Measurements from ENCODE around the gene CIDEC.
"Not testable (repeated sequence)": the region's sequence is repeated elsewhere in the genome, so short reads cannot be mapped to it uniquely, and the experiment has no call there.

Gene CIDEC

GRCh38 chr3:9875448-9875847 is 4.6 kb downstream of the CIDEC start:
- FAIRE-seq: no peak

- not testable (repeated sequence) for FAIRE-seq
These were observed 8.0 kb downstream of the CIDEC start for GRCh38 chr3:9872067-9872466.

DNA sequence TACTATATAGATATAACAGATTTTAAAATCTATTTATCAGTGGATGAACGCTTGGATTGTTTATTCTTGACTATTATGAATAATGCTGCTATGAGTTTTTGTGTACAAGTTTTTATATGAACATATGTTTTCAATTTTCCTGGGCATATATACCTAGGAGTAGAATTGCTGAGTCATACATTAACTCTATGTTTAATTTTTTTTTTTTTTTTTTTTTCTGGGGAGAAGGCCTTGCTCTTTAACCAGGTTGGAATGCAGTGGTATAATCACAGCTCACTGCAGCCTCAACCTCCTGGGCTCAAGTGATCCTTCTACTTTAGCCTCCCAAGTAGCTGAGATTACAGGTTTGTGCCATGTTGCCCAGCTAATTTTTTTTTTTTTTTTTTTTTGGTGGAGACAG is 9.1 kb downstream of the CIDEC start:
- FAIRE-seq: no peak

DNA sequence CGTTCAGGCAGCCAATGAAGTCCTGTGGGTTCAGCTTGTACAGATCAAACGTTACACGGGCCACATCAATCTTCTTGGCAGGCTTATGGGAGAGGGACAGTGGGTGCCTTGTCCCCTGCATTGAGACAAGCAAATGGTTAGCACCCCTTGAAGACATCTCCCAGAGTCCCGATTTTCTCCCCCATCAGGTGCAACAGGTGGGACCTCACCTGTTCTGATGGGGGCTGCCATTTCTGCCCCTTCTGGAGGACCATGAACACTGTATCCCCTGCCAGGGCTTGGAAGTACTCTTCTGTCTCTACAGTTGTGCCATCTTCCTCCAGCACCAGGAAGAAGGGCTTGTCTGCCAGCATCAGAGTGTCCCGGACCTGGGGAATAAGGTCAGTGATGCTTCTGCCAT is 10.1 kb downstream of the CIDEC start:
- no peak for FAIRE-seq

DNA sequence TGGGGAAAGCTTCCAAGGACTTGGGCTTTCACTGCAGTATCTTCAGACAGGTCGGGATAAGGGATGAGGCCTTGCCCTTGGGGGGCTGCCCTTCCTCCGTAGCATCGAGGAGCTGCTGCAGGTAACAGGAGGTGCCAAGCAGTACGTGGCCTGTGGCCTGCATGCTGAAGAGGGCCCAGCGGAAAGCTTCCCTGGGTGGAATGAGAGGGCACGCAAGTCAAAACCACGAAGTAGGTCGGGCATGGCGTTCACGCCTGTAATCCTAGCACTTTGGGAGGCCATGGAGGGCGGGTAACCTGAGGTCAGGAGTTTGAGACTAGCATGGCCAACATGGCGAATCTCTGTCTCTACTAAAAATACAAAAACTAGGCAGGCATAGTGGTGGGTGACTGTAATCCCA is 12.9 kb downstream of the CIDEC start:
- no peak for FAIRE-seq

DNA sequence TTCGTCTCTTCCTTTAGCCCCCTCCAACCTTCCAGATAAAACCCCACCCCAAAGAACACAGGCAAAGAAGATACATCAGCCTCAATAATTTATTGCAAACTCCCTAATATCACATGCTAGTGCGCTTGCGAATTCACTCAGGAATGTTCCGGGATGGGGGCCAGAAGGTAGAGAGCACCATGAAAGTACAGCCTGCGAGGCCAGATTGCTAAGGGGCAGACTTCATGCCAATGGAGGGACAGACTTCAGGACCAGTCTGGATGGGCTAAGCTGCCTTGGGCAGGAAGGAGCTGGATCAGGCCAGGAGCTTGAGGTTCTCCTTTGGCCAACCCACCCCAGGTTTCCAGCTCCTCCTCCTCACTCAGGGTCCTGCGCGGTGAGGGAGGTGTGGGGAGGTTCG is 13.4 kb downstream of the CIDEC start:
- no peak for FAIRE-seq

DNA sequence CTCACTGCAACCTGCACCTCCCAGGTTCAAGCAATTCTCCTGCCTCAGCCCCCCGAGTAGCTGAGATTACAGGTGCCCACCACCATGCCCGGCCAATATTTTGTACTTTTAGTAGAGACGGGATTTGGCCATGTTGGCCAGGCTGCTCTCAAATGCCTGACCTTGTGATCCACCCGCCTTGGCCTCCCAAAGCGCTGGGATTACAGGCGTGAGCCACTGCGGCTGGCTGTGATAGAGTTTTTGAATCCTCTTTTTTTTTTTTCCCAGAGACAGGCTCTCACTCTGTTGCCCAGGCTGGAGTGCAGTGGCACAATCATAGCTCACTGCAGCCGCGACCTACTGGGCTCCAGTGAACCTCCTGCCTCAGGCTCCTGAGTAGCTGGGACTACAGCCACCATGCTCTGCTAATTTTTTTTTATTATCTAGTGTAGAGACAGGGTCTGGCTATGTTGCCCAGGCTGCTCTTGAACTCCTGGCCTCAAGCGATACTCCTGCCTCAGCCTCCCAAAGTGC is 14.9 kb downstream of the CIDEC start:
- FAIRE-seq: not testable (repeated sequence)

- no peak for FAIRE-seq
These were observed 15.7 kb downstream of the CIDEC start for GRCh38 chr3:9864200-9864927.

DNA sequence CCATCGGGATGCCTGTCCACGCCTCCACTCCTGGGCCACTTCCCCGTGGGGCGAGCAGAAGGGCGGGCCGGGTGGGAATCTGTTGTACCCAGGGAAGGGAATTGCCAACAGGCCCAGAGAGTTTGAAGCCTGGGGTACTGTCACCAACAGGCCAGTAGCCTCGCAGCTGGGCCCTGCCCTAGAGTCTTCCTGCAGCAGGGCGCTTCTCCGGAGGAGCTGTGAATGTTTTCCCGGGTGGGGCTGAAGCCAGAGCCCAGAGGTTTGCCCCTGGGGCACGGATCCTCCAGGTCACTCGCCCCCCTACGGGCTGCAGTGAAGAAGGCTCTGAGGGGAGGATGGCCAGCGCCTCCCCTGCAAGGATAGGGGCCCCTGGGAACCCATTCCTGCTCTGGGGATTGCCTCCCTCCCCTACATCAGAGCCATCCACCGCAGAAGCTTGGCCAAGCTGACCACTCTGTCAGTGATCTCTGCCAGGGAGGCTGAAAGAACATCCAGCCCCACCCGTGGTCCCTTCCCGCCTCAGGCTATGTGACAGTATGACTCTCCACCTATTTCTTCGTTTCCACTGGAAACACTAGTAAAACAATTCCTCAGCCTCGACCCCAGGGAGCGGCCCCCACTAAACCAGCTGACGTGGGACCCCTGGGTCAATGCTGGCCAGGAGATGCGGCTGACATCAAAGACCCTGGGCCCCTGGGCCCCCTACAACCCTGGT is 16.8 kb downstream of the CIDEC start:
- no peak for FAIRE-seq

DNA sequence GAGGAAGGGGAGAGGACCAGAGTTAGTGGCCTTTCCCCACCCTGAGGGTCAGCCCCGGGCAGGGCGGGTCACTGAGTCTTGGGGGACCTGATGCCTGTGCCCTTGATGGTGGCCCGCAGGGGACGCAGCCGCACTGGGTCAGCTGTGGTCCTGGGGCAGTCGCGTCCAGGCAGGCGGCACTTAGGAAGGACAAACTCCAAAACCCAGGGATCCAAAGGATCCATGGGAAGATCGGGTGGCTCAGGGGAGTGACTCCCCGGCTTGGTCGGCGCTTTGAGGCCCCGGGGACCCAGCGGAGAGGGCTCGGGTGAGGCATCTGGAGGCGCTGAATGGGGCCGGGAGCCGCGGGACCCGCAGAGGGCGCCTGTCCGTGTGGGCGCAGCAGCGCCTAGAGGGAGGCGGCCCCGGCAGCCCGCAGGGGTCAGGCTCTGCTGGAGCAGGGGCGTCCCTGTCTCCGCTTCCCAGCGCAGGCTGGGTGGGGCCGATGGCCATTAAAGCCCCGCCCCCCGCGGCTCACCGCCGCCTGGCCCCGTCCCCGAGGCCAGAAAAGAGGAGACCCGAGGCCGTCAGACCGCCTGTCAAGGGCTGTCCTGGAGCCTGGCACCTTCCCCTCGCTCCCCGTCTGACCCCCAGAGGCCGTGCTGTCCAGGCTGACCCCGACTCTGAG is 17.5 kb downstream of the CIDEC start:
- no peak for FAIRE-seq

DNA sequence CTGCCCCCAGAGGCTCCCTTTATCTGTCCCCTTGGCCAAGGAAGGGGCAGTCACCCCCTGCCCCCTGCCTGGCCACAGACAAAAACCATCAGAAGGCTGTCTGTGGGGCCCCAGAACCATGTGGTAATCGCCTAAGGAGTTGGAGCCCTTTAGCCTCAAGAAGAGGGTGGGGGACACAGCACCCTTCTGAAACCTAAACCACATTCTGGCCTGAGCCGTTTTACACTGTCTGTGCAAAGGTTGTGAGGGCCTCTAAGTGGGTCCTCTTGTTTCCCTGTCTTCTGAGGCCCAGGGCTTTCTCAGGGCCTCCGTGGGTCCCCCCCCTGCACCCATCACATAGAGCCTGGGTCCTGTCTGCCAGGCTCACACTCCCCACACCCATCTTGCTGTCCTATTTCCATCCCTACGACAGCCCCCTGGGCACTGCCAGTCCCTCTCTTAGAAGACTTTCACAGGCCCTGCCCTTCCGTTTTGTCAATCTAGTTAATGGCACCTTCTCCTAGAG is 18.4 kb downstream of the CIDEC start:
- no peak for FAIRE-seq

DNA sequence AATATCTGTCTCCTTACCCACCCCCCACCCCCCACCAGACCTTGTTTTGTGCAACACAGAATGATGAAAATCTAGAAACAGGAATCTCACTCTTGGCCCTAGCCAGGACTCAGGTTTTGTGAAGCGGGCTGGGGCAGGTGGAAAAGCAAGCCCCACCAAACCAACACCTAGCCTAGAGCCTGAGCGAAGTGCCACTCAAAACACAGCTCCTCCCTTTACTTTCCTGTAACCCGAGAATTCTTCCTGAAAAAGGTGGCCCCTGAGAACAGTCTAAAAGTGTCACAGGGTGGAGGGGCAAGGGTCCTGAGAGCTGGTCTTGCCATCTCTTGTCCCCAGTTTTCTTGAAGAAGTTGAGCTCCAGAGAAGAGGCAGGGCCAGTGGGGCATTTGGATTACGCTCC is 18.9 kb downstream of the CIDEC start:
- no peak for FAIRE-seq

DNA sequence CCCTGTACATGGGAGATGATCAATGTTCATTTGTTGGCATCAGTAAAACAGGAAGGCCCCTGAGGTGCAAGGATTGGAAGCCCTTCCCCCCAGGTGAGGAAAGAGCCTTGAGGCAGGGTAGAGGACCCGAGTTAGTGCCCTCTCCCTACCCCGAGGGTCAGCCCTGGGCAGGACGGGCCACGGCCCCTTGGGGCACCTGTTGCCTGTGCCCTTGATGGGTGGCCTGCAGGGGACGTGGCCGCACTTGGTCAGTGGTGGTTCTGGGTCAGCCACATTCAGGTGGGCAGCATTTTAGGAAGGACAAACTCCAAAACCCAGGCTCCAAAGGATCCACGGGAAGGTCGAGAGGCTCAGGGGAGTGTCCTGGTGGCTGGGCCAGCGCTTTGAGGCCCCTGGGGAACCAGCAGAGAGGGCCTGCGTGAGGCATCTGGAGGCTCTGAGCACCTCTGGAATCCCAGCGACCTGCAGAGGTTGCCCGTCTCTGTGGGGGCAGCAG is 20.5 kb downstream of the CIDEC start:
- no peak for FAIRE-seq

GRCh38 chr3:9855594-9855993 is 24.5 kb downstream of the CIDEC start:
- no peak for FAIRE-seq

GRCh38 chr3:9854291-9854940 is 25.6 kb downstream of the CIDEC start:
- not testable (repeated sequence) for FAIRE-seq

GRCh38 chr3:9852528-9852927 is 27.5 kb downstream of the CIDEC start:
- no peak for FAIRE-seq

- not testable (repeated sequence) for FAIRE-seq
These were observed 28.1 kb downstream of the CIDEC start for GRCh38 chr3:9851926-9852325.

DNA sequence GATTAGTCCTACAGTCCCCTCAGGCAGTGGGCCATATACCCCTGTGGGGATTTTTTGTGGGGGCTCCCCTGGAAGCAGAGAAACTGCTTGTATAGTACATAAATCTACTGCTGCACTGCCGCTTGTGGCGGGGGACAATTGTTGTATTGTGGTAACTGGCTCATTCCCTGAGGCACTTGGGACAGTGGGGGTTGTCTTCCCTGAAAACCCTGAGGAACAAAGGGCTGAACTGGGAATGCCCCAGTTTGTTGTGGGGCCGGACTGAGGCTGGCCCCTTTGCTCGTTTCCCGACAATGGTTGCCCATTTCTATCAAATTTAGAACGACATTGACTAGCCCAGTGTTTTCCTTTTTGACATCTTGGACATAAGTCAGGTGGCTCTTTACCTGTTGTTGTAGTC is 28.7 kb downstream of the CIDEC start:
- FAIRE-seq: not testable (repeated sequence)

GRCh38 chr3:9848860-9849259 is 31.2 kb downstream of the CIDEC start:
- not testable (repeated sequence) for FAIRE-seq

DNA sequence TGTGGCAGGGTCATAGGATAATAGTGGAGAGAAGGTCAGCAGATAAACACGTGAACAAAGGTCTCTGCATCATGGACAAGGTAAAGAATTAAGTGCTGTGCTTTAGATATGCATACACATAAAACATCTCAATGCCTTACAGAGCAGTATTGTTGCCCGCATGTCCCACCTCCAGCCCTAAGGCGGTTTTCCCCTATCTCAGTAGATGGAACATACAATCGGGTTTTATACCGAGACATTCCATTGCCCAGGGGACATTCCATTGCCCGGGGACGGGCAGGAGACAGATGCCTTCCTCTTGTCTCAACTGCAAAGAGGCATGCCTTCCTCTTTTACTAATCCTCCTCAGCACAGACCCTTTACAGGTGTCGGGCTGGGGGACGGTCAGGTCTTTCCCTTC is 32.2 kb downstream of the CIDEC start:
- not testable (repeated sequence) for FAIRE-seq

DNA sequence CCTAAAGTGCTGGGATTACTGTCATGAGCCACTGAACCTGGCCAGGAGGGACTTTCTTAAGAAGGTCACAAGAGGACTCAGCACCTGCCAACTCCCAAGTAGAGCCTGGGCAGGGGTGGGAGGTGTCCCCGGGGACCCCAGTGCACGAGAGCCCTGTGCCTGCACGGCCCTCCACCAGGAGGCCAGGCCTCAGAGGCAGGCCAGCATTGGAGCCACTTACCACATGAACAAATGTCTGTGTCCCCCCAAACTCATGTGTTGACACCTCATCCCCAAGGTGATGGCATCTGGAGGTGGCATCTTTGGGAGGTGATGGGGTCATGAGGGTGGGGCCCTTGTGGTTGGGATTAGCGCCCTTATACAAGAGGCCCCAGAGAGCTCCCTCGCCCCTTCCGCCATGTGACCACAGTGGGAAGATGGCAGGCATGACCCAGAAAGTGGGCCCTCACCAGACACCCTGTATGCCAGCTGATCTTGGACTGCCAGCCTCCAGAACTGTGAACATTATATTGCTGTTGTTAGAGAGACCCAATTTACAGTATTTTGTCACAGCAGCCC is 33.0 kb downstream of the CIDEC start:
- FAIRE-seq: no peak

- no peak for FAIRE-seq
These were observed 33.8 kb downstream of the CIDEC start for GRCh38 chr3:9846231-9846630.

Measured in TTC549 (cell line).